SK-MEL-5 (cell line): Measurements from ENCODE around the gene CACNA2D3. TPM values are rescaled to one million over a fixed set of nuclear protein-coding genes. Genes with fewer than 3 reads are reported as not detected.

Experiments
- DNase-seq: peaks from one replicate; pipeline ENCODE4 v3.0.0-alpha.2; 2016; ENCODE audit warnings: low read depth, low spot score
- in situ Hi-C: cut with HindIII; loops from 2 replicates; pipeline ENCODE4 v1.10.0; 2016; ENCODE audit warnings: low sequenced_read_pairs, high pct_unique_total_duplicates, low pct_unique_long_range_greater_than_20kb
- total RNA-seq: library from RNA; depleted of rRNA; stranded (reverse); fragments of >200 nt; shearing (Covaris generic); gene quantifications from 2 replicates; pipeline ENCODE4 v1.2.3, GENCODE V29; 2014

The CACNA2D3 gene
- total RNA-seq, 1 experiment from 2014 or later: not detected

- in situ Hi-C loops: no loop called here
- no peak for DNase-seq
These were observed 113.6 kb downstream of the CACNA2D3 start for GRCh38 chr3:54235998-54236397.

DNA sequence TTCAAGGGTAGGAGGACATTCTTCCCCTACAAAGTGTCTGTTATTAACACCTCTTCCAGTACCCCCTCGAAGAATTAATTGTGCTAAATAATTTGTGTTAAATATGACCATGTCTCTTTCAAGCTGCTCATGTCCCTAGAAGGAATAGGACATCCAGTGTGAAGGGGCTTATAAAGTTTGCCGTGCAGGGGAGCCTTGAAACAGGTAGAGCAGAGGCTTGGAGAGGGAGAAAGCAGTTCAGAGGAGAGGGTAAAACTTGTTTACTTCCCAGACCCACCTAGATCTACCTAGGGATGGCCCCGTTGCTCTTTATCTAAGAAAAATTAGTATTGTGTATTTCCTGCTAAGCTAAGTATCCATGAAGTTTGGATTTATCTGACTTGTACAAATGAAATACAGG is 114.8 kb downstream of the CACNA2D3 start:
- no peak for DNase-seq
- in situ Hi-C loops: no loop called here

DNA sequence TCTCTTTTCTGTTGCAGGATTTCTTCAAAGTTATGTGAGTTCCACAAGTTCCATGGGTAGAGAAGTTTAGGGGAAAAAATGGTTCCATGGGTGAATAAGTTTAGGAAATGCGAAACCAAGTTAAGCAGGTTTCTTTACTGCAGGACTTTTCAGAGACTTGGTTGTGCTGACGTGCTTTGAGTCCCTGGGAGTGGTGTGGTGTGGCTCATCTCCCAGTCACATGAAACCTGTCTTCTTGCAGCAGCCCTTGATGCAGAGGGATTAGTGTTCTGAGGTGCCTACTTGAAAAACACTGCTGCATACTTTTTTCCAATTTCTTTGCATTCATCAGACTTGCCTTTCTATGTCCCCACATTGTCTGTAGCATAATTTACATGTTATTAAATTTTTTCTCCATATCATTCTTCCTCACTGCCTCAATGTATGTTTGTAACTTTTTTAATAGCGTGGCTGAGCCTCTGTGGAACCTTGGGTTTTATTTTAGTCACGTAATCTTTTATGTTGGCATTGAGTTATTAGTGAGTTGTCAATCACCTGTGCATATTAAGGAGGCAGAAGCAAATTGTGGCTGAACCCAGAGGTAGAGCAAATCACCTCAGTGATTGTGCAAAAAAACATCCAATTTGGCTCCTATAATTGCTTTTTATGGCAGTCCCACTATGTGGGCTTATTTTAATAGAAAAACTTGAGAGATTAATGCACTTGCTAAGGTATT is 115.6 kb downstream of the CACNA2D3 start:
- in situ Hi-C loops: no loop called here
- no peak for DNase-seq

DNA sequence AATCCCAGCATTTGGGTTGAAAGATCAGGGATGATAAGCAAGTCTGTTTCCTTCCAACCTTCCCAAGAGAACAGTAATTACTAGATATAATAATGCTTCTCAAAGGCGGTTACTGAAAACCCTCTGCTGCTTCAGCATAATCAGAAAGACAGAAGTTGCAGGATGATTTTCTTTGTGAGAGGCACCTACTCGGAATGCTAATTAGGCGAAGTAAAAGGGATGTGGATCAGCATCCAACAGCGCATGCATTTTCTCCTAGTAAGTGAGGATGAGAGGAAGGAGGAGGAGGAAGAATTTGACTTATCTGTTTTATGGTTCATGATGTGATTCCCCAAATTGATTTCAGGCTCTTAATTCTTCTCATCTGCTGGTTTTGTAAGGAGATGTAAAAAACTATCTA is 118.0 kb downstream of the CACNA2D3 start:
- in situ Hi-C loops: no loop called here
- DNase-seq: no peak

DNA sequence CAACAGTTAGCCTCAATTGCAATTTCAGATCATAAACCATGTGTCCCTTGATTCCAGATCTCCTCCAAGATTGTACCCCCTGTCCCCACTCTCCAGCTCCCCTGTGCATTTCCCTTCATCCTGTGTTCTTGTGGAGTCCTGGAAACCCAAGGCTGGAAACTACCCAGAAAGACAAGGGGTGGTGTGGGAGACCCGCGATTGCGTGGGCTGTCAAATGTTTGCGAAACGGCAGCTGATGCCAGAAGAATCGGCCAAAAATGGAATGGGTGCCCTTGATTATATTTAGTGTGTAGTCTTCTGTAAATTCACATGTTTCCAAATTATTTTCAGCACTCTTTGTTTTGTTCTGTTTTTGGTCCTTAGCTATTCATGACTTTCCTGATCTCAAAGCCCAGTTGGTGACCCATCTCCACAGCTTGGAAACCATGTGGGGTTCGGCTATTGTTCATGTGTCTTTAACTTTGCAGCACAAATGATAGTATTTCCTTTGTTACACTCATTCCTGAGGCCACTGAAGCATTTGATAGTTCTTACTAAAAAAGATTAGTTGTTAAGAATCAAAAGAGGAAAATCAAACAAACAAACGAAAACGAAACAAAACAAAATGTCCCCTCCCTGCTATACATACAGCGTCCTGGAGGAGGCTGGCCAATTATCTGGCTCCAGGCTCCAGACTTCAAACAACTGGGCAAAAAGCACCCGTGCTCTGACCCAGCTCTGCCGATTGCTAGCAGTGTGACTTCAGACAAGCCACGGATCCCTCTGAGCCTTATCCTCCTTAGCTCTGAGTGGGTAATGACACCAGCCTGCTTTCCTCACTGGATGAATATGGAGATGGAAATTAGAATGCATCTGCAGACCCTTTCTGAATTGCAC is 120.9 kb downstream of the CACNA2D3 start:
- in situ Hi-C loops: no loop called here
- DNase-seq: peak; percentile 53

DNA sequence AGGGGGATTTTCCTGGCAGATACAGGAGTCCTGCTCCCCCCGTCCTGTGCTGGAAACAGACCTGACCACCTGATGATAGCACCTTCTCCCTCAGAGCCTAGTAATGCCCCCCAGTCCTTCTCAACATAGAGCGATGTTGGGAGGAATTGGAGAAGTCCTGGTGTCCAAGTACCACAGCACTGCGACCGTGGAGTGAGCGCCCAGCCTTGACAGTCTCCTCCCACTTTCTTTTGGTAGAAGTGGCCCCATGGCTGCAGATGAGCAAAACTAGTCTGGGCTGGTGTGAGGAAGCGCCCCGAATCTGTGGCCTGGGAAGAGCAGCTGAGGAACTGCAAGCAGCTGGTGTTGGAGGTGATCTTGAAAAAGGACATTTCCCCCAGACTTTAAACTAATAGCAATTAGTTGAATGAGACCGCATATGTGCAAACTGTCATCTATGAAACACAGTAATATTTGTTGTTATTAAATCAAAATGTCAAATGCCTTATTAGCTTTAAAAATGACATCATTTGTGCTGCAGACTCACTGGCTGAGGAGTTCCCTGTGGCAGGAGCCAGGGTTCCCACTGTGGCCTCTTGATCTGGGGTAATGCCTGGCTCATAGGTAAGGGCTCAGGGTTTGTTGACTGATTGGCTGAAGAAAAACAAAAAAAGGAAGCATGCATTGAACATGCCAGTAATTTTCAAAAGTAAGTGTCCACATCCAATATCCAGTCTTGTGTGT is 121.8 kb downstream of the CACNA2D3 start:
- DNase-seq: no peak
- in situ Hi-C loops: no loop called here

GRCh38 chr3:54251705-54252104 is 129.4 kb downstream of the CACNA2D3 start:
- no peak for DNase-seq
- in situ Hi-C loops: no loop called here

DNA sequence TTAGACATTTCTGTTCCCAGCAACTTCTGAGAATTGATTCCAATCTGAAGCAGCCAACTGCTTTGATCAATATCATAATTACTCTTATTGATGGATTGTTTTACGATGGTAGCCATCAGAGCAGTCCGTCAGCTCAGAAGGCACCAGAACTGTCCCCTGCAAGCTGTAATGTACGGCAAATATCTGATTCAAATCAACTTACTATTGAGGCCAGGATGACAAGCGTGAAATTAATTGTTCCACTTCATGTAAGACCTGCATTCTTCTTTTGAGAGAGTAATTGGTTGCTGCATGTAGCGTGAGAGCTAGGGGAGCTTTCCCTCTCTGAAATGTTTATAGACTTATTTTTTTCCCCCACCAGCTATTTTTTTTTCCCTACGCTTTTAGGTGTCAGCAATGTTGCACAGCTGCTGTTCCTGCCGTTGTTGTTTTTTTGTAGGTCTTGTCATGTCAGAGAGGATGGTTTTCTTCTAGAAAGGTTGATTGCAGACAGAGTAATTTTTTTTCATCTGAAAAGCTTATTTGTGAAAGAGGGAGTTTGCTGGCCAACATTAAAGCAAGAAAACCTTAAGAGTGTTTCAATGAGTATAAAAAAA is 134.9 kb downstream of the CACNA2D3 start:
- in situ Hi-C loops: no loop called here
- DNase-seq: no peak

GRCh38 chr3:54259636-54260035 is 137.3 kb downstream of the CACNA2D3 start:
- DNase-seq: no peak
- in situ Hi-C loops: no loop called here

GRCh38 chr3:54261141-54261540 is 138.8 kb downstream of the CACNA2D3 start:
- in situ Hi-C loops: no loop called here
- DNase-seq: no peak

DNA sequence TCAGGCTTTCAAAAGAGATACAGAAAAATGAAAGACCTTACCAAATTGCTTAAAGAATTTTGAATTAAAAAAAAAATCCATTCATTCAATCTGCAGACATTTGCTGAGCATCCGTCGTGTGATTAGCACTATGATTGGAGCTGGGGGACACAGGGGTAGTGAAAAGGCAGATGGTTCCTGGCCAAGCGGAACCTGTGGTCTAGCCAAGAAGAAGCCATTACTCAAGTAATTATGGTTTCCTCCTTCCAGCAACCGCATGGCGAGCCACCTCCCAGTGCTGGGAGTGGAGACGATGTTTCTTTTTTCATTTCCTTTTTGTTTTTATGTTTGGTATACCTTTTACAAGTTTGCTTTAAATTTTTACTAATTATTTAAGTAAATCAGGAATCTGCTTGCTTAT is 140.2 kb downstream of the CACNA2D3 start:
- DNase-seq: no peak
- in situ Hi-C loops: no loop called here

- in situ Hi-C loops: no loop called here
These were observed 140.6 kb downstream of the CACNA2D3 start for GRCh38 chr3:54262946-54263345.

DNA sequence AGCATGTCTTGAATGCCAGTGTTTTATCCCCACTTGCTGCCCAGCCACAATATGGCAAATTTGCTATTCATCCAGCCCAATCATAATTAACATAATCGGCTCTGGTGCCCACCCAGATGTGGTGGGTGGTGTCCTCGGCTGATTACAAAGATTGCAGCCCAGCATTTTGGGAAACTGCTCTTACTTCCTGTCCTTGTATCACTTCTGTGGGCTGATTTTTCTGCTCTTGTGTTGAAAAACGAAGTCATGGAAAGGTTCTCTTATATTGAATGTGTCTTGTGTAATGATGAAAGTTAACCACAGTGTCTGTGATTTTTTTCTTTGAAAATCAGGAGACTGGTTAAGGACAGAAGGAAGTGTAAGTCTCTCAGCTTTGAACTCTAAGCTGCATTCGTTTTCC is 141.7 kb downstream of the CACNA2D3 start:
- in situ Hi-C loops: no loop called here
- no peak for DNase-seq

More at GRCh38 chr3:54262946-54263345, 140.6 kb downstream of the CACNA2D3 start:
- no peak for DNase-seq

- DNase-seq: no peak
- in situ Hi-C loops: no loop called here
These were observed 148.6 kb downstream of the CACNA2D3 start for GRCh38 chr3:54270816-54271526.

DNA sequence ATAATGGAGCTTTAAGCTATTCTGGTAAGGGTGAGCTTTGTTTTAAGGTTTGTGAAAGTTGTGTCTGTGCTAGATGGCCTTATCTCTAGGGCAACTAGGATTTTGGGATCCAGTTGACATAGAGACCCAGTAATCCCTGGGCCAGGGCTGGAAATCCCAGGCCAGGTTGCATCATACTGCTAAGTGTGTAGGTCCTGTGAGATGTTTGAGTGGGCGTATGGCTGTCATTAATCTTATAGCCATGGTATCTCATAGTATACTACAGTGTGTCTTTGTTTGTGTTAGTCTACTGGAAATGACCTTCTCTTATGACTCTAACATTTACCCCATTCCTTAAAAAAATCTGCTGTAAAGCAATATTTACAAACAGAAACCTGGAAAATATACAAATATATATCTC is 151.4 kb downstream of the CACNA2D3 start:
- in situ Hi-C loops: no loop called here
- peak; percentile 34 for DNase-seq

DNA sequence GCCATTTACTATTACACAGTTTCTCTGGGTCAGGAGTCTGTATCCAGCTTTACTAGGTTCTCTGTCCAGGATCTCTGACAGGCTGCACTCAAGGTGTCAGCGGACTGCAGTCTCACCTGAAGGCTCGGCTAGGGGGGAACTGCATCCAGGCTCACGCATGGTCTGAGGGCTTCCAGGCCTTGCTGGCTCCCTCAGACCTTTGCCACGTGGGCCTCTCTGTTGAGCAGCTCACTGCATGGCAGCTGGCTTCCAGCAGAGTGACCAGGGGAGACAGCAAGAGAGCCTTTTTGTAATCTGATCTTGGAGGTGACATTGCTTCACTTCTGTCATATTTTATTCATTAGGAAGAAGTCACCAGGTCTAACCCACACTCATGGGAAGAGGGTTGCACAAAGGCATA is 152.3 kb downstream of the CACNA2D3 start:
- in situ Hi-C loops: no loop called here
- no peak for DNase-seq

GRCh38 chr3:54279005-54279583 is 156.7 kb downstream of the CACNA2D3 start:
- no peak for DNase-seq
- in situ Hi-C loops: no loop called here
